Right lobe of liver (tissue), 4 donors: ENCODE results near the gene C2CD4D.

Source experiments
- CTCF ChIP-seq, 4 donors: fragments of 200-600 bp in 3 of 4; fragments of 450-650 bp in 1 of 4; IDR thresholded peaks; one replicate each; pipeline versions ENCODE4 v1.5.1 to v1.8.0; 2016 to 2022; ENCODE audit warnings: antibody characterized with exemption in 4 of 4, mild to moderate bottlenecking in 2 of 4
- POLR2A ChIP-seq: fragments of 450-650 bp; IDR thresholded peaks from one replicate; pipeline ENCODE4 v1.6.1; 2017; ENCODE audit warnings: antibody characterized with exemption, mild to moderate bottlenecking
- donor health status: DM: no; HTN: no; CAD: no.
- donor health status: DM: no; HTN: no; CAD: no.
- donor health status: DM: no; HTN: yes; CAD: no.

GRCh38 chr1:151858030-151858746 is 18.6 kb upstream of the C2CD4D start:
- no peak for TF ChIP-seq CTCF (IDR thresholded peaks at IDR 0.05)
- TF ChIP-seq POLR2A = no peak
